BJ (cell line): Measurements from ENCODE around the gene OR13C8. TPM values are rescaled to one million over a fixed set of nuclear protein-coding genes. Genes with fewer than 3 reads are reported as not detected.
"Not testable (repeated sequence)": the region's sequence is repeated elsewhere in the genome, so short reads cannot be mapped to it uniquely, and the experiment has no call there.

Experiments
- CTCF ChIA-PET: fragments of 350-600 bp; formaldehyde crosslinking; extraction: SDS; loops from one replicate; lab custom pipeline; 2021; ENCODE audit warnings: antibody characterized with exemption, inconsistent platforms; lab: Yijun Ruan, JAX
- POLR2A ChIA-PET: fragments of 300-600 bp; sonication (Branson Sonifier 250); formaldehyde crosslinking; extraction: SDS; loops from one replicate; lab custom pipeline; 2021; ENCODE audit warnings: antibody characterized with exemption; lab: Charles Lee
- DNase-seq: peaks from one replicate; pipeline ENCODE4 v3.0.0-alpha.2; 2011; ENCODE audit warnings: low read depth
- H3K27me3 ChIP-seq: 2 replicates; pipeline ENCODE4 v1.6.0; 2011; ENCODE audit warnings: low read length; ENCODE audit not compliant: control insufficient read depth, insufficient read depth
- H3K36me3 ChIP-seq: 2 replicates; pipeline ENCODE4 v1.5.1; 2011; ENCODE audit warnings: low read length; ENCODE audit not compliant: control insufficient read depth, insufficient read depth
- H3K4me3 ChIP-seq: 2 replicates; pipeline ENCODE4 v1.5.1; 2011; ENCODE audit warnings: low read depth, mild to moderate bottlenecking, control low read depth, low read length
- polyA minus RNA-seq: library from RNA; depleted of rRNA, polyadenylated mRNA; stranded (reverse); fragments of >200 nt; gene quantifications from 2 replicates; pipeline ENCODE4 v1.2.3, GENCODE V29; 2011; rRNA and poly(A)+ RNA removed
- polyA plus RNA-seq: library from polyadenylated mRNA; depleted of rRNA; stranded (reverse); fragments of >200 nt; gene quantifications from 2 replicates; pipeline ENCODE4 v1.2.3, GENCODE V29; 2011; rRNA removed
- TF ChIP-seq, protein P1 (sequence below): IDR thresholded peaks from 2 replicates; pipeline ENCODE4 v1.5.1; 2011; ENCODE audit warnings: low read depth, mild to moderate bottlenecking, control low read depth, inconsistent platforms, low read length, moderate library complexity; ENCODE audit not compliant: insufficient read depth

OR13C8 gene, protein sequence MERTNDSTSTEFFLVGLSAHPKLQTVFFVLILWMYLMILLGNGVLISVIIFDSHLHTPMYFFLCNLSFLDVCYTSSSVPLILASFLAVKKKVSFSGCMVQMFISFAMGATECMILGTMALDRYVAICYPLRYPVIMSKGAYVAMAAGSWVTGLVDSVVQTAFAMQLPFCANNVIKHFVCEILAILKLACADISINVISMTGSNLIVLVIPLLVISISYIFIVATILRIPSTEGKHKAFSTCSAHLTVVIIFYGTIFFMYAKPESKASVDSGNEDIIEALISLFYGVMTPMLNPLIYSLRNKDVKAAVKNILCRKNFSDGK
- polyA plus RNA-seq (not detected in 2 replicates), polyA minus RNA-seq (not detected in 2 replicates)

DNA sequence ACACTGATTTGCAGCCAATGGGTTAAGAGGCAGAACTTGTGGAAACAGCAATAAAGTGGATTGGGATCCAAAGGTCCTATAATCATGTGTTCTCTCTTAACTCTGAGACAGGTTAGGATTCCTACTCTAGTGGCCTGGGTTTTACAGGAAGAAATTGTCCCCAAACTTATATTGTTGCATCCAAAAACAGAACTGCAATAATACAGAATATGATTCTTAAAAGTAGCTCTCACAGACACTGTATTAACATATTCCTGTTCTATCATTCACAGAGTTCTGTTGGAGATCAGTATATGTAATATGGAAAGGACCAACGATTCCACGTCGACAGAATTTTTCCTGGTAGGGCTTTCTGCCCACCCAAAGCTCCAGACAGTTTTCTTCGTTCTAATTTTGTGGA lies at the start of gene OR13C8:
Gene OR13C8, plus strand, starts transcription at position 301 of the 400 bp plus-strand sequence. Its CDS starts 0 bp downstream, at position 301.
- no peaks in the 10 kb centered on the region for H3K36me3 ChIP-seq
- ChIA-PET CTCF (no interaction called here), POLR2A (no interaction called here)
- no peak within 1 kb of the TSS for H3K4me3 ChIP-seq
- no peak for DNase-seq
- no peaks in the 10 kb centered on the region for H3K27me3 ChIP-seq
- TF ChIP-seq, protein P1, sequence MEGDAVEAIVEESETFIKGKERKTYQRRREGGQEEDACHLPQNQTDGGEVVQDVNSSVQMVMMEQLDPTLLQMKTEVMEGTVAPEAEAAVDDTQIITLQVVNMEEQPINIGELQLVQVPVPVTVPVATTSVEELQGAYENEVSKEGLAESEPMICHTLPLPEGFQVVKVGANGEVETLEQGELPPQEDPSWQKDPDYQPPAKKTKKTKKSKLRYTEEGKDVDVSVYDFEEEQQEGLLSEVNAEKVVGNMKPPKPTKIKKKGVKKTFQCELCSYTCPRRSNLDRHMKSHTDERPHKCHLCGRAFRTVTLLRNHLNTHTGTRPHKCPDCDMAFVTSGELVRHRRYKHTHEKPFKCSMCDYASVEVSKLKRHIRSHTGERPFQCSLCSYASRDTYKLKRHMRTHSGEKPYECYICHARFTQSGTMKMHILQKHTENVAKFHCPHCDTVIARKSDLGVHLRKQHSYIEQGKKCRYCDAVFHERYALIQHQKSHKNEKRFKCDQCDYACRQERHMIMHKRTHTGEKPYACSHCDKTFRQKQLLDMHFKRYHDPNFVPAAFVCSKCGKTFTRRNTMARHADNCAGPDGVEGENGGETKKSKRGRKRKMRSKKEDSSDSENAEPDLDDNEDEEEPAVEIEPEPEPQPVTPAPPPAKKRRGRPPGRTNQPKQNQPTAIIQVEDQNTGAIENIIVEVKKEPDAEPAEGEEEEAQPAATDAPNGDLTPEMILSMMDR = no peak

DNA sequence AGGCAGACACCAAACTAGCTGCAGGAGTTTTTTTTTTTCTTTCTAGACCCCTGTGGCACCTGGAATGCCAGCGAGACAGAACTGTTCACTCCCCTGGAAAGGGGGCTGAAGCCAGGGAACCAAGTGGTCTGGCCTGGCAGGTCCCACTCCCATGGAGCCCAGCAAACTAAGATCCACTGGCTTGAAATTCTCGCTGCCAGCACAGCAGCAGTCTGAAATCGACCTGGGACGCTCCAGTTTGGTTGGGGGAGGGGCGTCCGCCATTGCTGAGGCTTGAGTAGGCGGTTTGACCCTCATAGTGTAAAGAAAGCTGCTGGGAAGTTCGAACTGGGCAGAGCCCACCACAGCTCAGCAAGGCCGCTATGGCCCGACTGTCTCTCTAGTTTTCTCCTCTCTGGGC lies 48.7 kb upstream of the OR13C8 start:
- DNase-seq, H3K36me3 ChIP-seq, H3K27me3 ChIP-seq, H3K4me3 ChIP-seq, POLR2A ChIA-PET: not testable (repeated sequence)
- CTCF ChIA-PET = interaction anchor here (0.9 kb wide), 1 partner anchor 14 kb away, joined by 4 read pairs; no protein-coding TSS in a partner anchor

DNA sequence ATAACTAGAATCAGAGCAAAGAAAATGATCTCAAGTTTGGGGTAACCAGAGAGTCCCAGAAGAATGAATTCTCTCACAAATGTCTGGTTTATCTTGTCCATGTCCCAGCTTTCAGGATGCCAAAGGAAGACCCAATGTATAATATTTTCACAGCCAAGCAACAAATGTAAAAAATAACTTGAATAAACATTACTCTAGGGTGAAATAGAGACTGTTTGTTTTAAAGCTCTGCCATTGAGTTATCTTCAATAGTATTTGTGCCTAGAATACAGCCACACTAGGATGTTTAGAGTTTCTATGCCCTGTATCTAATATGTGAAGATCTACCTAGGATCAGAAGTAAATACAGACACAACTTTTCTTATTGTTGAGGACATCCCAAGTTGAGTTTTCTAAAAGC lies 41.9 kb upstream of the OR13C8 start, which contains the start of gene OR13C4:
Gene OR13C4, minus strand, starts transcription at position 101 of the 400 bp plus-strand sequence. Its CDS starts 0 bp downstream, at position 101.
- TF ChIP-seq, protein P1 = no peak
- no peaks in the 10 kb centered on the region for H3K36me3 ChIP-seq
- ChIA-PET CTCF (no interaction called here), POLR2A (no interaction called here)
- no peak within 1 kb of the TSS for H3K4me3 ChIP-seq
- DNase-seq = no peak
- H3K27me3 ChIP-seq = no peaks in the 10 kb centered on the region

DNA sequence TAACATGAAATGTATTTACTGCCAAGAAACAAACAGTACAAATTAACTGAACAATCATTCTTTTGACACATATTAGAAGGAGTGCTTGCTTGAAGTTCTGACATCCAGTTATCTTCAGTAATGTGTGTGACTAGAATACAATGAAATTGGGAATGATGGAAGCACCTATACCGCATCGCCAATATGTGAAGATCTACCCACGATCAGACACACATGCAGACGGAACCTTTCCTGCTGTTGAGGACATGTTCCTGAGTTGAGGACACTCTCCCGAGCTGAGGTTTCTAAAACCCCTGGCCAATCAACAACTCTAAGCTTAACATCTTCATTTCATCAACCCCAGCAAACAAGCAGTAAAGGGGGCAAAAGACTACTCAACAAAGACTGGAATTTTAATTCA lies 32.2 kb upstream of the OR13C8 start, which contains the start of gene OR13C3:
Gene OR13C3, minus strand, starts transcription at position 101 of the 400 bp plus-strand sequence. CDS start 133 bp downstream, outside the sequence.
- DNase-seq = no peak
- ChIA-PET POLR2A (no interaction called here), CTCF (no interaction called here)
- H3K36me3 ChIP-seq = no peaks in the 10 kb centered on the region
- H3K4me3 ChIP-seq = no peak within 1 kb of the TSS
- TF ChIP-seq, protein P1 = no peak
- no peaks in the 10 kb centered on the region for H3K27me3 ChIP-seq

DNA sequence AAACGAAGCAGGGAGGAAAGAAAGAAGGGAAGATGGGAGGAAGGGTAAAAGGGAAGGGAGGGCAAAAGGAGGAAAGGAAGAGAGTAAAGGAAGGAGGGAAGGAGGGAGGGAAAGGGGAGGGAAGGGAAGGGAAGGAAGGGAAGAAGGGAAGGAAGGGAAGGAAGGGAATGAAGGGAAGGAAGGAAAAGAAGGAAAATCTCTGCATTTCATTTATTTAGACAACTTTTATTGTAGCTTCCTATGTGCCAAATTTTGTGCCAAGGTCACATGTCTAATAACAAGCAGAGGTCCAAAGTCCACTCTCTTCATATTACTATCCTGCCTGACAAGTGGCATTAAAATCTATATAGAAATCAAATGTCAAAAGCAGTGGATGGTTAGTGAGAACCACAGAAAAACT lies 29.7 kb upstream of the OR13C8 start:
- DNase-seq = no peak
- Histone ChIP-seq H3K36me3 (no peaks in the 10 kb centered on the region), H3K27me3 (no peaks in the 10 kb centered on the region), H3K4me3 (no peak overlapping the region)
- ChIA-PET CTCF (interaction anchor here (0.7 to 1.0 kb wide), 2 partner anchors 25 to 205 kb away, joined by 3 read pairs; no protein-coding TSS in a partner anchor), POLR2A (no interaction called here)
- TF ChIP-seq, protein P1 = no peak
